Effector CD8-positive, alpha-beta T cell (primary cell): ENCODE measurements around the gene PI4KB.
A peak's percentile ranks its signal among the peaks of the same experiment; 100 is the strongest.

Source experiments
- DNase-seq: peaks from one replicate; lab custom pipeline; 2025; lab: John Stamatoyannopoulos, UW

PI4KB gene

GRCh38 chr1:151346082-151346768 lies 19.0 kb upstream of the PI4KB start:
- DNase-seq: no peak

DNA sequence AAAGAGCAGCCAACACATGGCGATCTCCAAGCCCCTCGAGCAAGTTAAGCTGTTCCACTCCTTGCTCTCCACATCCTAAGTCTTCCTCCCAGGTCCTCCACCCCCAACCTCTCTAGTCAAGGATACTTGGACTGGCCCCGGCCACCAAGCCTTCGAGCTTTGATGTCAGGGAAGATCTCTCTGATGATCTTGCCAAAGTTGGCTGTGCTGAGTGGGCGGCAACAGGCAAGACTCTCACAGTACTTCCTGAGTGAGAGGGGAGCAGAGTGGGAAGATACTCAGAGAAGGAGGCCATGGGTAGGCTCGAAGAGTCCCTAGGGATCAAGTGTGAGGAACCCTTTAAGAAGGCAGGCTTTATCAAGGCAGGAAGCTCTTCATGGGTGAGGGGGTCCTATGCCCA lies 17.1 kb upstream of the PI4KB start:
- no peak for DNase-seq

GRCh38 chr1:151343587-151343986 lies 16.4 kb upstream of the PI4KB start:
- no peak for DNase-seq

DNA sequence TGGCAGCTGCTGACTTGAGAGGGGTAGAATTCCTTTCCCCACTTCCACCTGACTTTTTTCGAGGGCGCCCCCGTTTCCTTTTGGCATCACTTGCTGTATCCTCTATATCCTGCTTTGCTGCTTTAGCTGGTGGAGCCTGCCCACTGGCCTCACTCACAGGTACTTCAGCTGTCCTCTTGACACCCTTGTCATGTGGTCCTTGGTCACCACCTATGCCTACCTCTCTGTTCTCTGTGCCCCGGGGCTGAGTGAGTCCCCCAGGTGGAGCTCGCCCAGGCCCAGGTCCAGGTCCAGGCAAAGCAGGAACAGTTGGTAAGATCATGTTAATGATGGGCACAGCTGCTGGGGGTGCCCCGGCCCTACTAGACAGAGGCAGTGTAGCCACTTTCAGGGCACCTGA lies 15.4 kb upstream of the PI4KB start:
- DNase-seq: no peak

GRCh38 chr1:151342021-151342420 lies 14.8 kb upstream of the PI4KB start:
- no peak for DNase-seq

DNA sequence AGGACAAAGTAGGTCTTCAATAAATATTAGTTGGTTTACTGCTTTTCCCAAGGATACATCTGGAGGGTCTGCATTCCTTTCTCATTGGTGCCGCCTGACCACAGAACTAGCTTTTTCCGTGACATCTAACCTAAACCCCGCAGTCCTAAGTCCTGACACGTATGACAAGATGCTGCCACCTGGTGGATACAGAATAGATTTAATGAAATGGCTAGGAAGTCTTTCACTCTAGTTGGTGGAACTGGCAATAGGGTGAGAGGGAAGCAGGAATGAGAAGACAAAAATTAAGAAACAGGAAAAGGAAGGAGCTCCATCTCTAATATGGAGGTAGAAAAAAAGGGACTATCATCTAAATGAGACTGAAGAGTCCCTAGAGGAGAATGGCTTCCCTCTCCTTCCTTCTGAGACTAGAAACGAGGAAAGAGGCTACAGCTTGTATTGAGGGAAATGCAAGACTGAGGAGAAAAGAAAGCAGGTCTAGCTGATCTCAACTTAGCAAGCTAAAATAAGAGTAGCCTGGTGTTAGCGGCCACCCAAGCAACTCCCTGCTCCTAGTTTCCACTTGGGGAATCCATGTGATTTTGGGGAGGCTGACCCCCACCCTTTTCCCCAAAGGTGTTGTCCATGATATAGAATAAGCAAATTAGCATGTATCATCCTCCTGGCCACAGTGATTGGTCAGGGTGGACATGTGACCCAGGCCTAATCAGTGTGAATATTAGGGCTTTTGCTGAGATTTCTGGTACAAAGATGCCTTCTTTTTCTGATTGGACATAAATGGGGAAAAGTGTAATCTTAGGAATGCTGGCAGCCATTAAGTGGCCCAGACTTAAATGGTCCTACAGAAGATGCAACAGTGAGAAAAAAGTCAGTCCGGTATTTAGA lies 13.9 kb upstream of the PI4KB start:
- DNase-seq: peak; percentile 14

- DNase-seq: no peak
Measured at GRCh38 chr1:151336556-151336955, 9.3 kb upstream of the PI4KB start.

DNA sequence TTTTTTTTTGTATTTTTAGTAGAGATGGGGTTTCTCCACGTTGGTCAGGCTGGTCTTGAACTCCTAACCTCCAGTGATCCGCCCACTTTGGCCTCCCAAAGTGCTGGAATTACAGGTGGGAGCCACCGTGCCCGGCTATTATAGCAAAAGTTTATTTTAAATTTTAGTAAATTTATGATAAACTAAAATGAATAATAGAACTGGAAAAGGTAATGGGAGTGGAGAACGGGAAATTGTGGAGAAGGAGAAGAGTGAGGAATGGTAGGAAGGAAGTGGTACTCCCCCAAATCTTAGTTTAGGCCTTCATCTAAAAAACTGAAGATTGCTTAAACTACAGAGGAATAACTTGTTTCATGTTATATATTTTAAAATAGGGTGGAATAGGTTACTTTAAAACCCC lies 7.6 kb upstream of the PI4KB start:
- DNase-seq: no peak

GRCh38 chr1:151327903-151328674 lies 873 bp upstream of the PI4KB start:
- no peak for DNase-seq

GRCh38 chr1:151326619-151327222 lies 495 bp downstream of the PI4KB start:
- DNase-seq: peak; percentile 52

DNA sequence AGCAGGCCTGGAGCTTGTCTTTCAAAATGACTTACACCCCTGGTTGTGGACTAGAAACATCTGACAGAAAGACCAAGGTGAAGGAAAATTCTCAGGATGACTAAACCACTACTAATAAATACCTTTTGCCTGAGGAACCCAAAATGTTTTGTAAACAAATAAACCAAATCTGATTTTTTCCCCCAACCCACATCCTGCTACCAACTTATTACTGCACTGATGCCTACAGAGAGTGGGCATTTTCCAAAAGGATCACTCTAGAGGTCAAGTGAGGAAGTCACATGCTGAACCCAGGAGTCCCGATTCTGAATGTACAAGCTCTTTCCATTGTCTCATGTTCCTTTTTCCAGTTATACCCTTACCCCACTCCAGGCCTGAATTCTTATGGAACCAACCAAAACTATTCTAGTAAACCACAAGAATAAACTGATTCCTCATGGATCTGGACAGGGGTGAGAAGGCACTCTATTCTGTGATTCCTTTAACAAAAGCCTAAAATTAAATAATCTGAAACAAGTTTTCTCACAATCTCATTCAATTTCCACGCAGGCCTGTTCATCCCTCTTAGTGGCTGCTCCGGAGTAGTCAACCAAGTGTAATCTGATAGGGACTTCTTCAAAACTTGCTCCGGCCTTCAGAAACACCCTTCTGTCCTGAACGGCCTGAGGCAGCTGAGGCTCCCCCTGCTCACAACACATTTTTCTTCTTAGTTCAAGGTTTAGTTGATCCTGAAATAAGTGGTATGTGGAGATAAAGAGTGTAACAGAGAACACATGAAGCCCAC lies 1.4 kb downstream of the PI4KB start:
- no peak for DNase-seq

GRCh38 chr1:151325231-151325630 lies 2.0 kb downstream of the PI4KB start:
- no peak for DNase-seq

DNA sequence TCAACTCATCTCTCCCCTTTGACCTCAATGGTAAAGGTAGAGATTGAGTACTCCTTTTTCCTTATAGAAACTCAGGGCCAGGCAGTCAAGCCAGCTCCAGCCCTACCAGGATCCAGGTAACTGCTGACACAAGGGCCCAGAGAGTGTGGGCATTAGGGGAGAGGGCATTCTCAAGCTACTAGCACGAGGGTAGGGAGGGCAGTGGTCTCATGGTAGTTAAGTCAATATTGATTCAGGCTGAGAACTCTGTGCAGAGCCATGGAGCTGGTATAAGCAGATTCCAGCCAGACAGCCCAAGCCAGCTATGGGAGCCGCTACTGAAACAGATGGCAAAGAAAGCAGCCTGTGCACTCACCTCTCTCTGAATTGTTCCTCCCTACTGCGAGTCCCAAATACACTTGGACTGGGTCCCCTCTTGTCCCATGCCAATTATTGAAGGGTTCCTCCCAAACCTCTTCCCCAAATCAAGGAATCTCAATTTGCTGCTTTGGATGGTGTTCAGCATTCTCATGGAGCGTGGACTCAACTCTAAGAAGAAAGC lies 2.8 kb downstream of the PI4KB start:
- DNase-seq: no peak

DNA sequence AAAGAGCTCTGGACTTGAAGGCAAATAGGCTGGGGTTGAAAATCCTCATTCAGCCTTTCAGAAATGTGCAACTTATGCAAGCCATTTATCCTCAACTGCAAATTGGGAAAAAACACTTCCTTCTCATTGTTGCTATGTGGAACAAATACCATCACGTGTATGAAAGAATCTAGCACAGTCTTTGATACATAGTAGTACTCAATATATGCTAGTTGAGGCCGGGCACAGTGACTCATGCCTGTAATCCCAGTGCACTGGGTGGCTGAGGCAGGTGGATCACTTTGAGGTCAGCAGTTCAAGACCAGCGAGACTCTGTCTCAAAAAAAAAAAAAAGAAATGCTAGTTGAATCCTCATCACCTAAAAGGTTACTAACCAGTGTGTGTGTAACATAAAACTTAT lies 8.2 kb downstream of the PI4KB start:
- DNase-seq: no peak

DNA sequence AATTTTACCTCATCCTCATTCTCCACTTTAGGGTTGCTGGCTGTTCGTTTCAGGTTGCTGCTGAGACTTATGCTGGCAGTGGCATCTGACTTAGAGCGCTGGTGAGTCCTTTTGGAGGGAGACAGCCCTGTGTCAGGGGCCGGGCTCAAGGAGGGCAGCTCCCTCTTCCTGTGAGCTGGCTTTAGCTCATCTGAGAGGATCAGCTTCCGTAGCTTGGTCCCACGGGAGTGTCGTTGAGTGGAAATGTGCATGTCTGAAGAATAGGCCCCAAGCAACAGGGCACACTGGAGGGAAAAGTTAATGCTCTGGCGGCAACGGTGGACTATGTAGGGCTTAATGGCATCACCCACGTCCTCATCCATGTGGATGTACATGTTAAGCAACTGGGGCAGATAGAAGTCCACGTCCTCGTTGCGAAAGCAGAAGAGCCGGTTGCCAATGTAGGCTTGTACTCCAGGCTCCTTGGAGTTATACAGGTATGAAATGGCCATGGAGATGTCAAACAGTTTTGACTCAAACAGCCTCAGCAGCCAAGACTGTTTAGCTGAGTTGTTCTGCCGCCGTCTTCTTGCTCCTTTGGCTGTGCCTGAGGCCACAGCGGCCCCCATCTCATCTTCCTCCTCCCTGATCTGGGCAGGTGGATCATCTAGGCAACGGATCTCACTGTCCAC lies 11.5 kb downstream of the PI4KB start:
- DNase-seq: no peak

GRCh38 chr1:151314137-151314875 lies 12.9 kb downstream of the PI4KB start:
- no peak for DNase-seq

- no peak for DNase-seq
Measured at GRCh38 chr1:151313501-151313900, 13.7 kb downstream of the PI4KB start.

DNA sequence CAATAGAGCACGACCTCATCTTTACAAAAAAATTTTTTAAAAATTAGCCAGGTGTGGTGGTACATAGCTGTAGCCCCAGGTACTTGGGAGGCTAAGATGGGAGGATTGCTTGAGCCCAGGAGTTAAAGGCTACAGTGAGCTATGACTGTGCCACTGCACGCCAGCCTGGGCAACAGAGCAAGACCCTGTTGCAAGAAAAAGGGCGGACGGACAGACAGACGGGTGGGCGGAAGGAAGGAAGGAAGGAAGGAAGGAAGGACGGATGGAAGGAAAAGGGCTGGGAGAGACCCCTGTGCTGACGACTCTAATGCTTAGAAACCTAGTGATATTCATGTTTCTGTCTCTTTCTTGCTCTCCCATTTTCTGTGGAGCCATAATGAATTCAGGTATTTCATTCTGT lies 14.4 kb downstream of the PI4KB start:
- DNase-seq: no peak

DNA sequence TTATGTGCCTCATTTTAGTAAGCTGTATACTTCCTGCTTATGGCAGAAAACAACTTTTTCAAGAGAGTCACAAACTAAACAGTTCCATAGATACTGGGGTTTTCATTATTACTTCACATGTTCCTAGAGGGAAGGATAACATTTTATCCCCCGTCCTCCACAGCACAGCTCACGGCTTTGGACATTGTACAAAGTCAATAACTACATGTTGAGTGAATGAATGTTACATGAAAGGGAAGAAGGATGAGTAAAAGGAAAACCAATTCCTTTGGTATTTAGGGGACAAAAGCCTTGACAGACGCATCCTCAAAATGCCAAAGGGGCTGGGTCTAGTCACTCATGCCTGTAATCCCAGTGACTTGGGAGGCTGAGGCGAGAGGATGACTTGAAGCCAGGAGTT lies 14.8 kb downstream of the PI4KB start:
- DNase-seq: no peak
